GM12892 (cell line): ENCODE measurements around the gene BCL11B.

Experiments used
- DNase-seq: peaks from one replicate; pipeline ENCODE4 v3.0.0; 2011; ENCODE audit not compliant: insufficient read length
- FAIRE-seq: peaks from 2 replicates; lab custom pipeline; 2011; peaks lifted over from hg19 to GRCh38; lab: Jason Lieb, UNC
- POLR2A ChIP-seq: IDR thresholded peaks from 2 replicates; pipeline ENCODE4 v1.6.1; 2011; ENCODE audit warnings: low read depth, low read length, control low read depth
- POLR2AphosphoS5 ChIP-seq: IDR thresholded peaks from 2 replicates; pipeline ENCODE4 v1.6.1; 2011; ENCODE audit warnings: low read depth, low read length, control low read depth
- TAF1 ChIP-seq: IDR thresholded peaks from 2 replicates; pipeline ENCODE4 v1.6.1; 2011; ENCODE audit warnings: low read depth, mild to moderate bottlenecking, control low read depth, low read length, borderline replicate concordance

The BCL11B gene

GRCh38 chr14:99247772-99248171 lies 24.2 kb downstream of the BCL11B start:
- FAIRE-seq (no peak), DNase-seq (no peak)
- TF ChIP-seq POLR2A = no peak

- FAIRE-seq = no peak
- TF ChIP-seq POLR2A (no peak), TAF1 (no peak), POLR2AphosphoS5 (no peak)
- no peak for DNase-seq
Measured at GRCh38 chr14:99247101-99247729, 24.8 kb downstream of the BCL11B start.

- DNase-seq = no peak
- TF ChIP-seq TAF1 (no peak), POLR2AphosphoS5 (no peak), POLR2A (no peak)
- no peak for FAIRE-seq
Measured at GRCh38 chr14:99246536-99247097, 25.4 kb downstream of the BCL11B start.

GRCh38 chr14:99245564-99246511 lies 26.2 kb downstream of the BCL11B start:
- TF ChIP-seq POLR2AphosphoS5 = no peak
- no peak for TF ChIP-seq POLR2A
- no peak for TF ChIP-seq TAF1
- FAIRE-seq = no peak
- no peak for DNase-seq

GRCh38 chr14:99244941-99245563 lies 26.9 kb downstream of the BCL11B start:
- TF ChIP-seq POLR2AphosphoS5 (no peak), POLR2A (no peak), TAF1 (no peak)
- FAIRE-seq (no peak), DNase-seq (no peak)

- TF ChIP-seq POLR2AphosphoS5 (no peak), TAF1 (no peak), POLR2A (no peak)
- DNase-seq = no peak
- FAIRE-seq = no peak
Measured at GRCh38 chr14:99244367-99244901, 27.6 kb downstream of the BCL11B start.

- FAIRE-seq = no peak
- DNase-seq = no peak
Measured at GRCh38 chr14:99242816-99243721, 28.9 kb downstream of the BCL11B start.

GRCh38 chr14:99242238-99242637 lies 29.8 kb downstream of the BCL11B start:
- TF ChIP-seq TAF1 (no peak), POLR2AphosphoS5 (no peak), POLR2A (no peak)
- FAIRE-seq = no peak
- DNase-seq = no peak

More at GRCh38 chr14:99242816-99243721, 28.9 kb downstream of the BCL11B start:
- TF ChIP-seq POLR2AphosphoS5 (no peak), TAF1 (no peak), POLR2A (no peak)

- TF ChIP-seq POLR2AphosphoS5 = no peak
- TF ChIP-seq POLR2A = no peak
- no peak for TF ChIP-seq TAF1
- no peak for FAIRE-seq
- DNase-seq = no peak
Measured at GRCh38 chr14:99241325-99242010, 30.5 kb downstream of the BCL11B start.

- DNase-seq (no peak), FAIRE-seq (no peak)
- TF ChIP-seq POLR2A (no peak), TAF1 (no peak), POLR2AphosphoS5 (no peak)
Measured at GRCh38 chr14:99240627-99241324, 31.2 kb downstream of the BCL11B start.
